Adrenal gland (tissue), 12 donors: ENCODE data around the gene CCDC102A. TPM values are rescaled to one million over a fixed set of nuclear protein-coding genes. Genes with fewer than 3 reads are reported as not detected.

Source experiments
- DNase-seq, 7 donors: peaks; one replicate each; pipeline ENCODE4 v3.0.0-alpha.2; 2019 to 2020
- H3K27ac ChIP-seq, 5 donors: fragments of 200-600 bp; sonication (generic) in 4 of 5; 1 replicate in 3 of 5; 2 replicates in 2 of 5; pipeline versions ENCODE4 v1.5.1 to v1.8.0; 2016 to 2020; ENCODE audit warnings: mild to moderate bottlenecking in 1 of 5
- H3K27me3 ChIP-seq: fragments of 200-600 bp; 2 replicates; pipeline ENCODE4 v1.8.0; 2021
- H3K36me3 ChIP-seq, 2 donors: fragments of 200-600 bp; replicated peaks in 1 of 2; 1 replicate in 1 of 2; 2 replicates in 1 of 2; pipeline versions ENCODE4 v1.5.1 to v1.8.0; 2018 to 2022
- H3K4me1 ChIP-seq, 2 donors: fragments of 200-600 bp; replicated peaks in 1 of 2; 1 replicate in 1 of 2; 2 replicates in 1 of 2; pipeline versions ENCODE4 v1.5.1 to v1.8.0; 2018 to 2021
- H3K4me3 ChIP-seq, 4 donors: fragments of 200-600 bp; sonication (generic) in 3 of 4; one replicate each; pipeline ENCODE4 v1.5.1; 2016 to 2018
- H3K9me3 ChIP-seq, 3 donors: fragments of 200-600 bp; sonication (generic) in 1 of 3; replicated peaks in 1 of 3; 1 replicate in 2 of 3; 2 replicates in 1 of 3; pipeline versions ENCODE4 v1.5.1 to v1.8.0; 2016 to 2021
- CTCF ChIP-seq, 6 experiments: fragments of 450-650 bp in 4 of 6; fragments of 200-600 bp in 2 of 6; sonication (generic) in 1 of 6; IDR thresholded peaks; 1 replicate in 5 of 6; 2 replicates in 1 of 6; pipeline versions ENCODE4 v1.5.1 to v1.8.0; 2016 to 2021; ENCODE audit warnings: antibody characterized with exemption in 6 of 6, mild to moderate bottlenecking in 2 of 6, moderate library complexity in 1 of 6
- POLR2A ChIP-seq, 2 donors: fragments of 450-650 bp; IDR thresholded peaks; one replicate each; pipeline ENCODE4 v1.6.1; 2017; ENCODE audit warnings: antibody characterized with exemption in 2 of 2, mild to moderate bottlenecking in 2 of 2, moderate library complexity in 1 of 2
- WGBS, 4 donors: extraction: QIAGEN DNeasy Blood & Tissue Kit in 2 of 4; methylation state at CpG; one replicate each; pipeline versions ENCODE4 v1.1.5 to v1.1.7; 2013 to 2017; 5-methylcytosine and 5-hydroxymethylcytosine counted together
- intact Hi-C, 2 donors: fragments of 100-400 bp; cut with DNase I; formaldehyde crosslinking; loops; one replicate each; pipeline versions ENCODE4 v1.14.1 to v1.15.0; 2022 to 2023
- polyA plus RNA-seq, 3 donors: library from polyadenylated mRNA; stranded (reverse); fragments of 200-250 nt in 2 of 3; fragments of 350-450 nt in 1 of 3; fragmentation: Illumina TruSeq in 1 of 3; extraction: RNeasy Lipid Tissue Mini Kit (QIAGEN cat#74804) in 1 of 3; gene quantifications; one replicate each; pipeline ENCODE4 v1.2.3, GENCODE V29; 2013 to 2014
- total RNA-seq, 9 donors: library from RNA; depleted of rRNA in 4 of 9; stranded (reverse); fragments of >200 nt in 4 of 9; fragments of 120-200 nt in 1 of 9; fragmentation: NEBNext Ultra II Directional in 1 of 9; extraction: Animal tissue kit (Norgen Biotek cat#: 25700) in 1 of 9; gene quantifications; one replicate each; pipeline versions ENCODE4 v1.1.0 to v1.2.4, GENCODE V29; 2013 to 2023
- donor health status: healthy with polysubstance abuse.
- donor health status: Bipolar disorder and iron deficiency.
- donor health status: DM: yes; HTN: yes; CAD: no.
- donor health status: DM: no; HTN: no; CAD: no.
- donor health status: DM: no; HTN: no; CAD: no.
- donor health status: DM: yes; HTN: yes; CAD: no.

Gene CCDC102A
- total and polyA plus RNA-seq, 12 donors = 1.6 to 23.6 (median 8.9) TPM

GRCh38 chr16:57525761-57526160 is 10.6 kb downstream of the CCDC102A start:
- Histone ChIP-seq H3K36me3 (no peaks in the 10 kb centered on the region), H3K4me3 (no peak overlapping the region), H3K27ac (no peak overlapping the region), H3K4me1 (peaks cover 0 to 12% of the 10 kb centered on the region in 2 donors), H3K9me3 (no peaks in the 10 kb centered on the region), H3K27me3 (no peaks in the 10 kb centered on the region)
- intact Hi-C loops = no loop called here
- DNase-seq = no peak
- WGBS, 4 donors = 85 to 90% (median 85%) methylated on average over 10 to 18 of the region's 18 CpGs
- TF ChIP-seq POLR2A (IDR thresholded peaks at IDR 0.05) (no peak), CTCF (IDR thresholded peaks at IDR 0.05) (no peak)

GRCh38 chr16:57522960-57523359 is 13.4 kb downstream of the CCDC102A start:
- H3K36me3 ChIP-seq = peaks cover 0 to 6% of the 10 kb centered on the region in 2 donors
- TF ChIP-seq POLR2A (IDR thresholded peaks at IDR 0.05) (no peak), CTCF (IDR thresholded peaks at IDR 0.05) (no peak)
- DNase-seq = no peak
- 85 to 88% (median 86%) methylated on average over 7 to 8 of the region's 8 CpGs for WGBS, 4 donors
- peaks cover 0 to 6% of the 10 kb centered on the region in 2 donors for H3K4me1 ChIP-seq
- H3K27ac ChIP-seq = no peak overlapping the region
- intact Hi-C loops = no loop called here
- H3K4me3 ChIP-seq = no peak overlapping the region
- no peaks in the 10 kb centered on the region for H3K9me3 ChIP-seq
- H3K27me3 ChIP-seq = no peaks in the 10 kb centered on the region

- Histone ChIP-seq H3K36me3 (peaks cover 0 to 14% of the 10 kb centered on the region in 2 donors), H3K4me3 (no peak overlapping the region), H3K27me3 (no peaks in the 10 kb centered on the region), H3K9me3 (no peaks in the 10 kb centered on the region), H3K4me1 (peaks cover 0 to 6% of the 10 kb centered on the region in 2 donors), H3K27ac (no peak overlapping the region)
- DNase-seq = peak; percentile 68 to 90 (median 77)
- peak; percentile 89 to 98 (median 93) for TF ChIP-seq CTCF (IDR thresholded peaks at IDR 0.05)
- peak in 1 of 2 donors; percentile 25 for TF ChIP-seq POLR2A (IDR thresholded peaks at IDR 0.05)
- intact Hi-C loops = loop anchor here (2.0 to 10.0 kb wide), 5 partner anchors 43 to 218 kb away; no protein-coding TSS in a partner anchor
- 16 to 35% (median 30%) methylated on average over 8 to 10 of the region's 10 CpGs for WGBS, 4 donors
Observed at GRCh38 chr16:57519796-57520360, 16.5 kb downstream of the CCDC102A start.

GRCh38 chr16:57518922-57519321 is 17.4 kb downstream of the CCDC102A start:
- Histone ChIP-seq H3K27ac (no peak overlapping the region), H3K9me3 (no peaks in the 10 kb centered on the region), H3K36me3 (peaks cover 0 to 14% of the 10 kb centered on the region in 2 donors), H3K27me3 (no peaks in the 10 kb centered on the region), H3K4me1 (no peaks in the 10 kb centered on the region), H3K4me3 (no peak overlapping the region)
- no peak for DNase-seq
- intact Hi-C loops = loop anchor here (2.0 to 10.0 kb wide), 5 partner anchors 42 to 217 kb away; no protein-coding TSS in a partner anchor
- TF ChIP-seq POLR2A (IDR thresholded peaks at IDR 0.05) = no peak
- TF ChIP-seq CTCF (IDR thresholded peaks at IDR 0.05) = no peak
- WGBS, 4 donors = 81 to 90% (median 88%) methylated on average over 6 of the region's 6 CpGs
